ENCODE results near the gene EFCAB10. TPM values are rescaled to one million over a fixed set of nuclear protein-coding genes. Genes with fewer than 3 reads are reported as not detected.

The EFCAB10 gene
- total RNA-seq, 3 donors from 2014 or later = not detected

DNA sequence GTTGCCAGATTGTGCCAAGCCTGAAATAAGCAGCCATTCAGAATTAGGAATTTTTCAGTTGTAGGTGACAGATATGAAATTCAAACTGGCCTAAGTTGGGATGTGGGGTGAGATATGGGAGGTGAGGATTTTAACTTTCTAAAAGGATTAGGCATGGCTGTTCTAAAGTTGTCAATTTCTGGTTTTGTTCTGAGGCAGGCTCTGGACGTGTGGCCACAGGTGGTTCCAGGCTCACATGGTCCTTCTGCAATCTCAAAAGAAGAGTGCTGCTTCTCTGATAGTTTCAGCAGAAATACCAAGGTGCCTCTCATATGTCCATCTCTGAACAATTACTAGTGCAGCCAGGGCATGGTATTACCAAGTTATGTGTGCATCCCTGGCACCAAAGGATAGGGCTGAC lies 21.4 kb downstream of the EFCAB10 start:
- Histone ChIP-seq H3K4me3 (no peak overlapping the region), H3K9me3 (no peaks in the 10 kb centered on the region), H3K4me1 (no peaks in the 10 kb centered on the region), H3K27ac (no peak overlapping the region), H3K27me3 (no peaks in the 10 kb centered on the region), H3K36me3 (peaks cover 5% of the 10 kb centered on the region)
- intact Hi-C loops (cut with DNase I; ENCODE audit: low total_unique reads) = no loop called here
- TF ChIP-seq POLR2A (IDR thresholded peaks at IDR 0.05) (no peak), POLR2AphosphoS5 (IDR thresholded peaks at IDR 0.05) (no peak)
- no peak for DNase-seq (ENCODE audit: low spot score in 2 of 2)

- Histone ChIP-seq H3K4me3 (no peak overlapping the region), H3K4me1 (peaks cover under 1 to 3% of the 10 kb centered on the region in 2 donors), H3K36me3 (no peaks in the 10 kb centered on the region), H3K27ac (no peak overlapping the region), H3K9me3 (no peaks in the 10 kb centered on the region), H3K27me3 (no peaks in the 10 kb centered on the region)
- no peak for DNase-seq (ENCODE audit: low spot score in 2 of 2)
- intact Hi-C loops (cut with DNase I; ENCODE audit: low total_unique reads) = no loop called here
- no peak for TF ChIP-seq POLR2A (IDR thresholded peaks at IDR 0.05)
- no peak for TF ChIP-seq CTCF (IDR thresholded peaks at IDR 0.05)
- TF ChIP-seq POLR2AphosphoS5 (IDR thresholded peaks at IDR 0.05) = no peak
These were observed 43.0 kb downstream of the EFCAB10 start for GRCh38 chr7:105538339-105538738.

GRCh38 chr7:105532709-105533460 lies 48.4 kb downstream of the EFCAB10 start:
- Histone ChIP-seq H3K36me3 (no peaks in the 10 kb centered on the region), H3K4me3 (peak overlapping the region; percentile 82 to 98 (median 93)), H3K27me3 (no peaks in the 10 kb centered on the region), H3K9me3 (no peaks in the 10 kb centered on the region), H3K4me1 (peaks cover 4 to 9% of the 10 kb centered on the region in 2 donors), H3K27ac (peak overlapping the region; percentile 88 to 89)
- TF ChIP-seq POLR2A (IDR thresholded peaks at IDR 0.05) (no peak), POLR2AphosphoS5 (IDR thresholded peaks at IDR 0.05) (no peak), CTCF (IDR thresholded peaks at IDR 0.05) (no peak)
- intact Hi-C loops (cut with DNase I; ENCODE audit: low total_unique reads) = no loop called here
- no peak for DNase-seq (ENCODE audit: low spot score in 2 of 2)

DNA sequence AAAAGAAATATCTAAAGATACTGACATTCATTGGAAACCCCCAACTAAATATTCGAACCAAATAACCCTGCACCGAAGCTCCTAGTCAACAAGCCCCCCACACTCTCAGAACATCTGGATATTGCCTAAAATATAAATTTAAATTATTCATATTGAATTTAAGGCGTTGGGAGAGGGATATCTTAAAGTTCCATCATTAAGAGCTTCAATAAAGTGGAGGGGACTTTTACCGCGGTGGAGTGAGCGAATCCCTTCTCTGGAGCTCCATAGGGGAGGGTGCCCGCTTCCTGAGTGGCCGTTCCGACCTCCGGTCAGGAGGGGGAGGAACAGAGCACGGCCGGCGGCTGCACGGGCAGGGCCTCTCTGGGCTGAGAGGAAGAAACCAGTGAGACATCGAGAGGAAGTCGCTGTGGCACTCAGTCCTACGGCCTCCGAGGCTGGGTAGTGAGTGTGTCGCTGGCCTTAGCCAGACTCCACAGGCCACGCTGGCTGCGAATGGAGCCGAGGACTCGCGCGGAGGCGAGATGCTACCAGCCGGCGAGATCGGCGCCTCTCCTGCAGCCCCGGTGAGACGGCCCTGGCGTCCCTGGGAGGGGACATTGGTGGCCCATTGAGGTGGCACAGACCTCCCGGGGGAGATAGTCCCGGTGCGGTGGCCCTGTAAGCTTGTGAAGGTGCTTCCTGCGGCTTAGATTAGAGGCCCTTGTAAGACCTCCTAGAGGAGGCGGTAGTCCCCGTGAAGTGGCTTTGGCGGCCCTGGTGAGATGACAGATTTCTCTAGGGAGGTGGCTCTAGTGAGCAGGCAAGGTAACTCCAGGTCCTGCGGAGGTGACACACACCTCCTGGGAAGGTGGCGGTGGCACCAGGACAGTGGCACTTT lies 49.3 kb downstream of the EFCAB10 start, which contains the start of gene RINT1:
TSS of gene RINT1 (plus strand) at position 410 of the 880 bp plus-strand sequence. CDS start at position 525, 115 bp downstream.
- DNase-seq (ENCODE audit: low spot score in 2 of 2) = peak; percentile 86 to 89
- H3K4me1 ChIP-seq = peaks cover 4 to 9% of the 10 kb centered on the region in 2 donors
- no peaks in the 10 kb centered on the region for H3K27me3 ChIP-seq
- TF ChIP-seq CTCF (IDR thresholded peaks at IDR 0.05) = peak in 2 of 3 donors; percentile 28 to 40
- peak in 2 of 3 donors; percentile 67 to 79 for TF ChIP-seq POLR2AphosphoS5 (IDR thresholded peaks at IDR 0.05)
- TF ChIP-seq POLR2A (IDR thresholded peaks at IDR 0.05) = peak; percentile 59
- H3K27ac ChIP-seq = peak within 1 kb of the TSS; percentile 88 to 89
- no peaks in the 10 kb centered on the region for H3K36me3 ChIP-seq
- intact Hi-C loops (cut with DNase I; ENCODE audit: low total_unique reads) = no loop called here
- no peaks in the 10 kb centered on the region for H3K9me3 ChIP-seq
- peak within 1 kb of the TSS; percentile 82 to 98 (median 93) for H3K4me3 ChIP-seq

DNA sequence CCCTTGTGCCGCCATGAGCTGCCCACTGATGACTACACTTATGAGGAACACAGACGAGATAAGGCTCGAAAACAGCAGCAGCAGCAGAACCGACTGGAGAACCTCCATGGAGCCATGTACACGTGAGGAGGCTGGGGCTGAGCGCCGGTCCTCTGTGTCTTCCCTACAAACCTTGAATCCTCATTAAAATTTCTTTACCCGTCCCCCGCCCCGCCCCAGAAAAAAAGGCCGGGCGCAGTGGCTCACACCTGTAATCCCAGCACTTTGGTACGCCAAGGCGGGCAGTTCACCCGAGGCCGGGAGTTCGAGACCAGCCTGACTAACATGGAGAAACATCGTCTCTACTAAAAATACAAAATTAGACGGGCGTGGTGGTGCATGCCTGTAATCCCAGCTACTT lies 50.7 kb downstream of the EFCAB10 start:
- Histone ChIP-seq H3K36me3 (no peaks in the 10 kb centered on the region), H3K27me3 (no peaks in the 10 kb centered on the region), H3K4me3 (no peak overlapping the region), H3K9me3 (no peaks in the 10 kb centered on the region), H3K4me1 (peaks cover 4 to 9% of the 10 kb centered on the region in 2 donors), H3K27ac (no peak overlapping the region)
- no peak for DNase-seq (ENCODE audit: low spot score in 2 of 2)
- TF ChIP-seq POLR2AphosphoS5 (IDR thresholded peaks at IDR 0.05) = no peak
- no peak for TF ChIP-seq CTCF (IDR thresholded peaks at IDR 0.05)
- no peak for TF ChIP-seq POLR2A (IDR thresholded peaks at IDR 0.05)
- intact Hi-C loops (cut with DNase I; ENCODE audit: low total_unique reads) = no loop called here

All from breast epithelium (tissue), 4 donors.